ENCODE measurements around the gene AJM1. TPM values are rescaled to one million over a fixed set of nuclear protein-coding genes. Genes with fewer than 3 reads are reported as not detected.
"Not testable (repeated sequence)": the region's sequence is repeated elsewhere in the genome, so short reads cannot be mapped to it uniquely, and the experiment has no call there.

AJM1 gene
- total RNA-seq, 1 donor from 2014 or later, result 0.51 TPM

DNA sequence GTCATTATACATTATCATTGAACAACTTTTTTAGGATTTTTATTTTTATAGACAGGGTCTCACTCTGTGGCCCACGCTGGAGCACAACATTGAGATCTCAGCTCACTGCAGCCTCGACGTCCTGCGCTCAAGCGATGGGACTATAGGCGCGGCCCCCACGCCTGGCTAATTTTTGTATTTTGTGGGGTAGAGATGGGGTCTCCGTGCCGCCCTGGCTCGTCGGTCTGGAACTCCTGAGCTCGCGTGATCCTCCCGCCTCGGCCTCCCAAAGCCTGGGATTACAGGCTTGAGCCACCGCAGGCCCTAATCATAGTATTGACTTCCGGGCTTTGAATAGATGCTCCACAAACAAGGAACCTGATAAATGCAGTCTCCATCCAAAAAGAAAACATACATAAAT, 25.2 kb downstream of the AJM1 start:
- DNase-seq (ENCODE audit: low read depth in 2 of 2), result no peak

DNA sequence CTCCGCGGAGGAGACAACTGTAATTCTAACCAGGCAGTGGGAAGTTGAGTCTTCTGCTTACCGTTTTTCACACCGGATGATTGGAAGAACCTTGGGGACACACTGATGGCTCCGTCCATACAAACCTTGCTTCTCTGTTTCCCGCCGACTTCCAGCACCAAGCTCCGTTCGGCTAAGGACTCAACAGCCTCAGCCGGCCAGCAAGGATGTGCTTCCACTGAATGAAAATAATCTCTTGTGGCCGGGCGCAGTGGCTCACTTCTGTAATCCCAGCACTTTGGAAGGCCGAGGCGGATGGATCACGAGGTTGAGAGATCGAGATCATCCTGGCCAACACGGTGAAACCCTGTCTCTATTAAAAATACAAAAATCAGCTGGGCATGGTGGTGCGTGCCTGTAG, 25.6 kb downstream of the AJM1 start:
- DNase-seq (ENCODE audit: low read depth in 2 of 2), result no peak

GRCh38 chr9:136868644-136869043, 26.4 kb downstream of the AJM1 start:
- no peak for DNase-seq (ENCODE audit: low read depth in 2 of 2)

DNA sequence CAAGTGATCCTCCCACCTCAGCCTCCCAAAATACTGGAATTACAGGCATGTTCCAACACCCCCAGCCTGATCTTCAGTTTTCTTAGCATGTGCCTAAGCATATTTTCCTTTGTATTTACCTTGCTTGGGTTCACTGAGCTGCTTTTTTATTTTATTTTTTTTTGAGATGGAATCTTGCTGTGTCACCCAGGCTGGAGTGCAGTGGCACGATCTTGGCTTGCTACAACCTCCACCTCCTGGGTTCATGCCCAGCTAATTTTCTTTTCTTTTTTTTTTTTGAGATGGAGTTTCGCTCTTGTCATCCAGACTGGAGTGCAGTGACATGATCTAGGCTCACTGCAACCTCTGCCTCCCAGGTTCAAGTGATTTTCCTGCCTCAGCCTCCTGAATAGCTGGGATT, 27.3 kb downstream of the AJM1 start:
- not testable (repeated sequence) for DNase-seq (ENCODE audit: low read depth in 2 of 2)

DNA sequence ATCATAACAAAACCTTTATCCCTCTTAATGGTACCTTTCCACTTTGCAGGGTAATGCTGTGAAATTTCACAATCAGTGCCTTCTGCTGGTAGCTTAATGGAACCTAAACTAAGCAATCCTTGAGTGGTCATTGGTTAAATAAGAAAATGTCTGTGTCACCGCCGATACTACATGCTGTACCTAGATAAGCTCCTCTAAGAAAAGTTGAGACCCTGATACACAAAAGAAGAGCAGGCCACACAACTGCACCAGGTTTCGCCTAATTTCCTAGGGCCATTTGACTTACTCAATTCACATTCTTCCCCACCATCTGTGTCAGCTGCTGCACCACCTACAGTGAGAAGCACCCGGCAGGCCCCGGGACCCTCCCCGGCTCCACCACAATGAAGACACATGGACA, 32.9 kb downstream of the AJM1 start:
- no peak for DNase-seq (ENCODE audit: low read depth in 2 of 2)

DNA sequence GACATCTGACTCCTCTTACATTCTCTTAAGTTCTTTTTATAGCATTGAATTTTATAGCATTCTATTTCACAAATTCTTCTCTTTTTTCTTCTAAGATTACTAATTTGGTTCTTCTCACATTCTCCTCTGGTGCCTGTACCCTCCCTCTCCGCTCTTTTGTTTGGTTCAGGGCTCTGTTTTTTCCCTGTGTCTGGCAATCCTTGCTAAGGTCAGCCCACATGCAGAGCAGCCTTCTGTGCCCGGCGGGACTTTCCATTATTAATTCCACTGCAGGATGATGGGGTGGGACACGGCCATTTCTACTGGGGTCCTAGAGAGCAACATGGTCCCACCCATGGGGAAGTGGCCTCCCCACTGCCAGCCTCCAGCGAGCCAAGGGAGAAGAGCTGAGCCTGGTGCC, 34.2 kb downstream of the AJM1 start:
- DNase-seq (ENCODE audit: low read depth in 2 of 2), result no peak

- no peak for DNase-seq (ENCODE audit: low read depth in 2 of 2)
Observed at GRCh38 chr9:136880651-136881050, 38.4 kb downstream of the AJM1 start.

DNA sequence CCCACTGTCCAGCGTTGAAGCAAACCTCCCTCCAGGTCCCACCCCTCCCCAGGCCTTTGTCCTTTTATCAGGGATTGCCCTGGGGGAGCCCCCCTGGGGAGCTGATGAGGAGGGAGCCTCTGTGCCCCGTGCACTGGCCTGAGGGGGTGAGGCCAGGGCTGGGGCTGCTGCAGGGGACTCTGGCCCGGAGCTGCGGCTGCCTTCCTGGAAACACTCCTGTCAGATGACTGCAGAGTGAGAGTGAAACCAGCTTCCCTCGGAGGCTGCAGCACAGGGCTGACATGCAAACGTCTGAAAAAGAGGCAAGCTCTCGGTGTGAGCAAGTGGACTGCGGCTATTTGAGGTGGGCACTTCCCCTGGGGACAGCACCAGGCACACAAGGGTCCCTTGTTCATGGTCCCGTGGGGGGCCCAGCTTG, 39.4 kb downstream of the AJM1 start:
- no peak for DNase-seq (ENCODE audit: low read depth in 2 of 2)

DNA sequence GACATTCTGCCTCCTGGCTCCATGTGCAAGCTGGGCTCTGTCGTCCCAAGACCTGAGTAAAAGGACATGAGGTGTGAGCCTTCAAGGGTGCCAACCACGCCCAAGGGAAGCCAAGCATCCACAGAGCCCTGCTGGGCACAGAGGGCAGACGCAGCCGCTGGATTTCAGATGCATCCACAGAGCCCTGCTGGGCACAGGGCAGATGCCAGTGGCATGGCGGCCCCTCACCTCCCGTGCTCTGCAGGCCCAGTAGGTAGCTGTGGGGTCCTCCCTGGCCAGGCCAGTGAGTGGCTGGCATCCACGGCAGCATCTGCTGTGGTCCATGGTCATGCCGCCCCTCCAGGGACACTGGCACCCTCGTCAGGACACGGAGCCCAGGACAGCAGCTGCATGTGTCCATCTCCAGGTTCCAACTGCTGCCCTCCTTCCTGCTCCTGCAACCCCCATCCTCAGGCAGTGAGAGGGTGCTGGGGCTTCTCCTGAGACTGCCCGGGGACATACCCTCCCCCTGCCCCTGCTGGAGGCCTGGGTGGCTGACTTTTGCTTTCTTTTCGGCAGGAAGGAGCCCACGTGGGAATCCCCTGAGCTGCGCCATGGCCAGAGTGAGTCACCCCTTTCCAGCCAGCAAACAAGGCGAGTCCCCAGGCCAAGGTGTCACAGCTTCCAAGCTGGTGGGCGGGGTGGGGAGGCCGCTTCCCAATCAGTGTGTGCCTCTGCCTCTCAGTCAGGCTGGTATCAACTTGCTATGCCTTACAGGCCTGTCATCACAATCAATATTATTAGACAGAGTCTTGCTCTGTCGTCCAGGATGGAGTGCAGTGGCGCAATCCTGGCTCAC, 40.0 kb downstream of the AJM1 start:
- peak; percentile 81 to 87 for DNase-seq (ENCODE audit: low read depth in 2 of 2)

DNA sequence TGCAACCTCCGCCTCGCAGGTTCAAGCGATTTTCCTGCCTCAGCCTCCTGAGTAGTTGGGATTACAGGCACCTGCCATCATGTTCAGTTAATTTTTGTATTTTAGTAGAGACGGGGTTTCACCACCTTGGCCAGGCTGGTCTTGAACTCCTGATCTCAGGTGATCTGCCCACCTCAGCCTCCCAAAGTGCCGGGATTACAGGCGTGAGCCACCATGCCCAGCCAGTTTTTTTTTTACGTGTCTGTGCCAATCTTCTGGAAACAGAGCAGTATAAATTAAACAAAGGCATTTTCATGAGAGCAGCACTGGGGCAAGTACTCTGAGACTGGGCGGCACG, 40.6 kb downstream of the AJM1 start:
- not testable (repeated sequence) for DNase-seq (ENCODE audit: low read depth in 2 of 2)

- not testable (repeated sequence) for DNase-seq (ENCODE audit: low read depth in 2 of 2)
Observed at GRCh38 chr9:136883670-136884069, 41.4 kb downstream of the AJM1 start.

GRCh38 chr9:136885950-136886578, 43.8 kb downstream of the AJM1 start, which contains the start of gene TRAF2:
Gene TRAF2, plus strand, starts transcription at chr9:136886516. Its CDS starts 12,225 bp downstream, at chr9:136898741.
- DNase-seq (ENCODE audit: low read depth in 2 of 2), result peak; percentile 98 to 100

DNA sequence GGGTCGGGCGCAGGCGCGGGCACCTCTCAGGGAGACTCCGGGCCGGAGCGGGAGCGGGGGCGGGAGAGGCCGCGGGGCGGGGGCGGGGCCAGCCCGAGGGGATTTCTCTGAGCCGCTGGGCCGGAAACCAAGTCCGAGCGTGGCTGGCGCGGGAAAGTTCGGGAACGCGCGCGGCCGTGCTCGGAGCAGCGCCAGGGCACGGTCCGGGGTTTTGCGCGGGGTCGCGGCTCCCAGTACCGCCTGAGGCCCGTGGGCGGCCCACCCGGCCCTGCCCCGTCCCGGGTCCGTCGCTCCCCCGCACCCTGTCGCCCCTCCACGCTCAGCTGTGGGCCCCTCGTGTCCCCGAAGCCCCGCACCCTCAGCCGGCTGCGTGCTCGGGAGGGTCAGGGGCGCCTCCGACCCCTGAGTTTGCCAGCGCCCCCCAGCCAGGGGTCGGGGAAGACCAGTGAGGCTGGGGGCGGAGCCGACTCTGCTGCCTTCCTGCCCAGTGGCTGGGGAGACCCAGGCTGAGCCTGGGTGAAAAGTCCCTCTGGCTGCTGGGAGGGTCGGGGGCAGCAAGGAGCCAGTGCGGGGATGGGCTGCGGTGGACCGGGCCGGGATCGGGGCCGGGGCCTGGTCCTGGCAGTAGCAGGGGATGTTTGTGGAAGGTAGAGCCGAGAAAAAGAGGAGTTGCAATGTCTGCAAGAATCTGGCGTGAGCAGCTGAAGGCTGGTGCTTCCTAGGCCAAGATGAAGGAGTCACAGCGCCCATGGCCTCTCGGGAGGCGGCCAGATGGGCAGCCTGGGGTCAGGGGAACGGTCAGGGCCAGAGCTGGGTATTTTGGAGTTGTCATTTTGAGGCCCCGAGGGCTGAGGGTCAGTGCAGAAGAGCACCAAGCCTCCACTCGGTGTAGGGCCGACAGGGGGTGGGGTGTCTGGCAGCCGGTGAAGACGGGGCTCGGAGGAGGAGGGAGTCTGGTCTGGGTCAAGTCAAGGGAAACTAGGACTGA, 44.6 kb downstream of the AJM1 start:
- DNase-seq (ENCODE audit: low read depth in 2 of 2), result peak in 1 of 2 donors; percentile 60

- no peak for DNase-seq (ENCODE audit: low read depth in 2 of 2)
Observed at GRCh38 chr9:136888454-136888853, 46.2 kb downstream of the AJM1 start.

DNA sequence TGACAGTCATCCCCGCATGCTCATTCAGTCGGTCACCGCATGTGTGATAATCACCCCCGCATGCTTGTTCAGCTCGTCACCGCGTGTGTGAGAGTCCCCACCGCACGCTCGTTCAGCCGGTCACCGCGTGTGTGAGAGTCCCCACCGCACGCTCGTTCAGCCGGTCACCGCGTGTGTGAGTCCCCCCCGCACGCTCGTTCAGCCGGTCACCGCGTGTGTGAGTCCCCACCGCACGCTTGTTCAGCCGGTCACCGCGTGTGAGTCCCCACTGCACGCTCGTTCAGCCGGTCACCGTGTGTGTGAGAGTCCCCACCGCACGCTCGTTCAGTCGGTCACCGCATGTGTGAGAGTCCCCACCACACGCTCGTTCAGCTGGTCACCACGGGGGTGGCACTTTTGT, 47.6 kb downstream of the AJM1 start:
- no peak for DNase-seq (ENCODE audit: low read depth in 2 of 2)

DNA sequence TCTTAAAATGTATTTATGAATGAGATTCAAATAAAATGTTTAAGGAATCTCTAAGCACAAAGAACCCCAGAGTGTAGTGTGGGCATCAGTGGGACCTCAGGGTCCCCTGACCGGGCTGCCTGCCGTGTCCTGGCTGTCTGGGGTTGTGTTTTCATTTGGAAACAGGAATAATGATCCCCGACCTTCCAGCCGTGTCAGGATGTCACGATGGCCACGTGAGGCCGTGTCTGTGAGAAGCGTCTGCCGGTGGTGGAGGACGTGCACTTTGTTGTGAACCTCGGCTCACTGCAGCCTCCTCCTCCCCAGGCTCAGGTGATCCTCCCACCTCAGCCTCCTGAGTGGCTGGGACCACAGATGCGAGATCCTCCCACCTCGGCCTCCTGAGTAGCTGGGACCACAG, 48.4 kb downstream of the AJM1 start:
- DNase-seq (ENCODE audit: low read depth in 2 of 2), result no peak

Other genes with a start within 250 kb of the AJM1 start
- gene EGFL7, start 179.6 kb upstream of the AJM1 start, total RNA-seq, result 330 and 460 TPM in 2 replicates
- gene AGPAT2, start 155.0 kb upstream of the AJM1 start, total RNA-seq, result 38.3 and 47.9 TPM in 2 replicates
- gene DIPK1B, start 129.9 kb upstream of the AJM1 start, total RNA-seq, result 70.8 and 93.8 TPM in 2 replicates
- gene LCN10, start 99.5 kb upstream of the AJM1 start, total RNA-seq, result 0.13 TPM in 1 of 2 replicates, not detected in the other
- 0.13 TPM in 1 of 2 replicates, not detected in the other for gene LCN6, start 94.0 kb upstream of the AJM1 start, total RNA-seq
- gene LCN8, start 84.2 kb upstream of the AJM1 start, total RNA-seq, result not detected in 2 replicates
- gene LCN15, start 78.0 kb upstream of the AJM1 start, total RNA-seq, result 0.13 TPM in 1 of 2 replicates, not detected in the other
- 54.1 and 58.8 TPM in 2 replicates for gene TMEM141, start 51.1 kb upstream of the AJM1 start, total RNA-seq
- 0.26 and 0.51 TPM in 2 replicates for gene CCDC183, start 46.1 kb upstream of the AJM1 start, total RNA-seq
- 51.1 and 67.6 TPM in 2 replicates for gene RABL6, start 34.5 kb upstream of the AJM1 start, total RNA-seq
- gene PHPT1, start 6.9 kb downstream of the AJM1 start, total RNA-seq, result 207 and 242 TPM in 2 replicates
- gene MAMDC4, start 9.9 kb downstream of the AJM1 start, total RNA-seq, result 0.64 and 1.1 TPM in 2 replicates
- gene EDF1, start 23.8 kb downstream of the AJM1 start, total RNA-seq, result 236 and 240 TPM in 2 replicates
- 13.0 and 21.9 TPM in 2 replicates for gene TRAF2, start 44.0 kb downstream of the AJM1 start, total RNA-seq
- gene FBXW5, start 102.3 kb downstream of the AJM1 start, total RNA-seq, result 130 and 218 TPM in 2 replicates
- gene C8G, start 102.8 kb downstream of the AJM1 start, total RNA-seq, result 0.51 and 0.77 TPM in 2 replicates
- gene LCN12, start 109.8 kb downstream of the AJM1 start, total RNA-seq, result not detected in 2 replicates
- gene PTGDS, start 135.0 kb downstream of the AJM1 start, total RNA-seq, result 0.13 and 0.25 TPM in 2 replicates
- not detected in 2 replicates for gene LCNL1, start 140.5 kb downstream of the AJM1 start, total RNA-seq
- 6.7 and 8.5 TPM in 2 replicates for gene PAXX, start 149.9 kb downstream of the AJM1 start, total RNA-seq
- not detected in 2 replicates for gene CLIC3, start 154.1 kb downstream of the AJM1 start, total RNA-seq
- 4.5 and 9.9 TPM in 2 replicates for gene ABCA2, start 185.8 kb downstream of the AJM1 start, total RNA-seq
- gene FUT7, start 189.6 kb downstream of the AJM1 start, total RNA-seq, result not detected in 2 replicates
- gene NPDC1, start 203.7 kb downstream of the AJM1 start, total RNA-seq, result 10.0 and 14.4 TPM in 2 replicates
- gene ENTPD2, start 211.6 kb downstream of the AJM1 start, total RNA-seq, result not detected in 2 replicates
- 5.1 and 10.3 TPM in 2 replicates for gene SAPCD2, start 228.1 kb downstream of the AJM1 start, total RNA-seq
- 12.8 and 30.1 TPM in 2 replicates for gene UAP1L1, start 235.0 kb downstream of the AJM1 start, total RNA-seq
- gene MAN1B1, start 244.5 kb downstream of the AJM1 start, total RNA-seq, result 42.7 and 56.8 TPM in 2 replicates